GM12875 (cell line): ENCODE data around the gene TSPYL4.

Experiments
- H3K4me3 ChIP-seq: one replicate; pipeline ENCODE4 v1.5.1; 2011; ENCODE audit warnings: low read depth, low read length, control low read depth
- TF ChIP-seq, protein P1 (sequence below): IDR thresholded peaks from 2 replicates; pipeline ENCODE4 v1.5.1; 2011; ENCODE audit warnings: low read depth, mild to moderate bottlenecking, control low read depth, inconsistent platforms, low read length, moderate library complexity, borderline replicate concordance; ENCODE audit not compliant: insufficient read depth

TSPYL4 gene

DNA sequence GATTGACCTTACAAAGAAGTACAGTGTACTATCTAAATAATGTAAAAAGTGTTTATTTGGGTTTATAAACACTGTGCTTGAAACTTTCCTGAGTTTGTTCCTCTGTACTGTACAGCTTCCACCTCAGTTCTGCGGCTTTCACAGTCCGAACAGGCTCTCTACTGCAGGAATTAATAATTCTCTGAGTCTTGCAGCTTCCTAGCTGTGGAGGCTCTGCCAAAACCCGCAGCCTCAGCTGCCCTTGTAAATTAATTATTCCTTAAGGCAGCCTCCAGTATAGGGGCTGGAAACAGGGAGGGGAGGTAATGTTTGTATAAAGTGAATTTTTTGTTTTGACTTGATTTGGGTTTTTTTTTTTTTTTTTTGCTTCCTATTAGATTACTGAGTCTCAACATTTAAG, 19.2 kb downstream of the TSPYL4 start:
- no peak overlapping the region for H3K4me3 ChIP-seq
- TF ChIP-seq, protein P1, sequence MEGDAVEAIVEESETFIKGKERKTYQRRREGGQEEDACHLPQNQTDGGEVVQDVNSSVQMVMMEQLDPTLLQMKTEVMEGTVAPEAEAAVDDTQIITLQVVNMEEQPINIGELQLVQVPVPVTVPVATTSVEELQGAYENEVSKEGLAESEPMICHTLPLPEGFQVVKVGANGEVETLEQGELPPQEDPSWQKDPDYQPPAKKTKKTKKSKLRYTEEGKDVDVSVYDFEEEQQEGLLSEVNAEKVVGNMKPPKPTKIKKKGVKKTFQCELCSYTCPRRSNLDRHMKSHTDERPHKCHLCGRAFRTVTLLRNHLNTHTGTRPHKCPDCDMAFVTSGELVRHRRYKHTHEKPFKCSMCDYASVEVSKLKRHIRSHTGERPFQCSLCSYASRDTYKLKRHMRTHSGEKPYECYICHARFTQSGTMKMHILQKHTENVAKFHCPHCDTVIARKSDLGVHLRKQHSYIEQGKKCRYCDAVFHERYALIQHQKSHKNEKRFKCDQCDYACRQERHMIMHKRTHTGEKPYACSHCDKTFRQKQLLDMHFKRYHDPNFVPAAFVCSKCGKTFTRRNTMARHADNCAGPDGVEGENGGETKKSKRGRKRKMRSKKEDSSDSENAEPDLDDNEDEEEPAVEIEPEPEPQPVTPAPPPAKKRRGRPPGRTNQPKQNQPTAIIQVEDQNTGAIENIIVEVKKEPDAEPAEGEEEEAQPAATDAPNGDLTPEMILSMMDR: no peak

DNA sequence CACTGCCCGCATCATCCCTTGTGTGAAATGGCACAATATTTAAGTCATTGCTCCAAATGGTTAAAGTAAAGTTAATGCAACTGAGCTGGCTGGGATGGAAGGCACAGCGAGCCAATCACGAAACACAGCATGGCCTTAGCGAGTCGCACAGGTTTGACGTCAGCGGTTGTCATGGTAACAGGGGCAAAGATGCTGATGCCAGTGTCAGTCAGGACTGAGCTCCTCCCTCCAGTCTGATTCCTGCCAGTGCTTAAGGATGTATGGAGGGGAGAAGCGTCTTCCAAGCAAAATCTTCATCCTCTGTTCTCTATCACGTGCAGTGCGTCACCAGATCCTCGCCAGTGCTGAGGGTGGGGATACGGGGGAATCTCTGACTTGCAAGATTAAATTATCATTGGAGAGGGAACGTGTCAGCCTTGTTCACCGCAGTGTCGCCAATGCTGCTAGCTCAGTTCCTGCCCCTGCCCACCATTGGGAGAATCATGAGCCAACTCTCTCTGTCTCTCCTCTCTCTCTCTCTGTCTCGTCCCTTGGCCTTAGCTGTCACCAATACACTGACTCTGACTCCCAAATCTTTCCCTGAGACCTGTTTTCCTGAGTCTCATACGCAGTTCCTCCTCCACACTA, 24.5 kb downstream of the TSPYL4 start:
- no peak overlapping the region for H3K4me3 ChIP-seq
- TF ChIP-seq, protein P1: no peak

DNA sequence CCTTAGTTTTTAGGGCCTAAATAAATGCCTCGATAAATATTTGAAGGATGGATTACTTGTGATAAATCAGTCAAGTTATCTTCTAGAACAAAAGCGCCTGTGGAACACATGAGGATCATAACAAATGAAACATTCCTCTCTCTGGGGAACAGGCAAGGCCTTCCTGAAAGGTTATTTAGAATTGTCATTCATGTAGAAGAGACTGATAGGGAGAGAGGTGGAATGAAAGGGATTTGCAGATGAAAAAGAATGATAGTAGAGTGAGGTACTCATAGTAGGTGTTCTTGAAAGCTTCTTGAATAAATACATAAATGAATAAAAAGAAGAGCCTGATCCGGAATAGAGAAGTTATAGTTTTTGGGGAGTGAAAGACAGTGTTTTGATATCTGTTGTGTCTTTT, 30.5 kb downstream of the TSPYL4 start:
- TF ChIP-seq, protein P1: no peak
- H3K4me3 ChIP-seq: no peak overlapping the region

DNA sequence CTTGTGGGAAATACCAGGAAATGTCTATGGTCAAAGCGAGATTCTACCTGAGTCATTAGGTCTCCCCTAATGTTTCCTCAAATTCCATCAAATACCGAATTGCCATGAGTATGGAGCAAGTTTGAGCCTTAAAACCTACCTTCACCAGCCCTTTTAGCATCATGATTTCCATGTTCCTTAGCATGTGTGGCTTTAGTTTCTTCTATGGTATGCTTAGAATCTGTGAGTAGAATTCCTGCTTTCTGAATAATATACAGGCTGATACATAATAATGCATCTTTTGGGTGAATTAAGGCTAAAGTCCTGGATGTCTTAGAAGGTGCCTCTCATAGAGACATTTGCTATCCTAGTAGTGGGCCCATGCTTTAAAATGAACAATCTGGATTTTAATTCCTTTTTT, 32.0 kb downstream of the TSPYL4 start:
- no peak overlapping the region for H3K4me3 ChIP-seq
- TF ChIP-seq, protein P1: no peak

DNA sequence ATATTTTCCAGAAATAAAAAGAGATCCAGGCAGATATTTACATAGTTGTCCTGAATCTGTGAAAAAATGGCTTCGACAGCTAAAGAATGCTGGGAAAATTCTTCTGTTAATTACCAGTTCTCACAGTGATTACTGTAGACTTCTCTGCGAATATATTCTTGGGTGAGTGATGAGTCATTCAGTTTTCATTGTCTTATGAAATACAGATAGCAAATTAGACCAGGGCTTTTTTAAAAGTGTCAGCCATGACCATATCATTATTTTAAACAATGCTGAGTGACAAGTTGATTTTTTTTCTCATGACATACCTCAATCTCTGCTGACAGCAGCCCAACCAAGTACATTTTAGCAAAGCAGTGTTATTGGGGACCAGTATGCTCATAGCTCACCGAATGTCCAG, 32.8 kb downstream of the TSPYL4 start:
- no peak overlapping the region for H3K4me3 ChIP-seq
- TF ChIP-seq, protein P1: no peak

DNA sequence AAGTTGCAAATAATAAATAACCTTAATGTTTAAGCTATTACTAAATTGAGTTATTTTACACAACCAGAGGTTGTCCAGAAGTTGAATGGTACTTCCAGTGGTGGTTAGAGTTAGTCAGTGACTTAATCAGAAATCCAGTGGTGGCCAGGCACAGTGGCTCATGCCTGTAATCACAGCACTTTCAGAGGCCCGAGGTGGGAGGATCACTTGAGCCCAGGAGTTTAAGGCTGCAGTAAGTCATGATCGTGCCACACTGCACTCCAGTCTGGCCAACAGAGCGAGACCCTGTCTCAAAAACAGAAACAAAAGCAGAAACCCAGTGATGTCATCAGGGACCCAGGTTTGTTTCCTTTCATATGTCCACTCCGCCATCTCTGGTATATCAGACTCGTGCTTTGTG, 35.0 kb downstream of the TSPYL4 start:
- TF ChIP-seq, protein P1: no peak
- H3K4me3 ChIP-seq: no peak overlapping the region

DNA sequence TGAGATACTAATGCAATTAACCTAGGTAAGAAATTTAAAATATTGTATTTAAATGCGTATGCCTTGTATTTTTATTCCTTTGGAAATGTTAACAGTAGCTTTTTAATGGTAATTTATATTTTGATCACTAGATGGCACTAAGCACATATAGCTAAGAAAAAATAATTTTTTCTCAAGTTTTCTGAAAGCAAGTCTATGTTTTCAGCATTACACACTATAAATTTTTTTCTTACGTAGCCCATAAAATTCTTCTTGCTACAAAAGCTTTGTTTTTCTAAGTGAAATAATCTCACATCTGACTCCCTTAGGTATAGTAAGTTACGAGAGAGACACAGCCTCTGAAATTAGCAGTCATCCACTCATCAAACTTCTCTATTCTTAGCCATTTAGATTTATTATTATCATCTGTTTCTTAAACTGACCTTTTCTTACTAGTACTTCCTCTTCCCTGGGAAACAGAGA, 35.7 kb downstream of the TSPYL4 start:
- no peak overlapping the region for H3K4me3 ChIP-seq
- TF ChIP-seq, protein P1: no peak
